DMS 273 (cell line): ENCODE results near the gene TMEM134.
"Not testable (repeated sequence)": the region's sequence is repeated elsewhere in the genome, so short reads cannot be mapped to it uniquely, and the experiment has no call there.

Source experiments
- DNase-seq: peaks from one replicate; lab custom pipeline; 2025; ENCODE audit not compliant: unreplicated experiment; lab: John Stamatoyannopoulos, UW

Gene TMEM134

GRCh38 chr11:67468759-67469507 lies at the start of gene TMEM134:
Gene TMEM134 (minus strand): TSS chr11:67469251. CDS start chr11:67469192, 59 bp downstream.
- DNase-seq: peak; percentile 92

- no peak for DNase-seq
These were observed 48.9 kb upstream of the TMEM134 start for GRCh38 chr11:67517784-67518552.

GRCh38 chr11:67516806-67517205 lies 47.8 kb upstream of the TMEM134 start:
- no peak for DNase-seq

- DNase-seq: no peak
These were observed 45.1 kb upstream of the TMEM134 start for GRCh38 chr11:67514116-67514515.

- not testable (repeated sequence) for DNase-seq
These were observed 42.5 kb upstream of the TMEM134 start for GRCh38 chr11:67511558-67511957.

- DNase-seq: no peak
These were observed 40.9 kb upstream of the TMEM134 start for GRCh38 chr11:67510023-67510345.

GRCh38 chr11:67508486-67509121 lies 39.6 kb upstream of the TMEM134 start:
- peak; percentile 97 for DNase-seq

GRCh38 chr11:67507864-67508485 lies 38.9 kb upstream of the TMEM134 start, which contains the start of gene CDK2AP2:
Gene CDK2AP2 (minus strand): TSS chr11:67508162. CDS start chr11:67508082, 80 bp downstream.
- peak; percentile 99 for DNase-seq

GRCh38 chr11:67507242-67507863 lies 38.3 kb upstream of the TMEM134 start:
- DNase-seq: no peak

- no peak for DNase-seq
These were observed 37.5 kb upstream of the TMEM134 start for GRCh38 chr11:67506426-67507051.

GRCh38 chr11:67505605-67506396 lies 36.8 kb upstream of the TMEM134 start:
- peak; percentile 94 for DNase-seq

GRCh38 chr11:67504950-67505581 lies 36.0 kb upstream of the TMEM134 start, which contains the start of gene PITPNM1:
Gene PITPNM1 (minus strand): TSS chr11:67505363. CDS start chr11:67504180, 1,183 bp downstream.
- peak; percentile 60 for DNase-seq

GRCh38 chr11:67504005-67504949 lies 35.2 kb upstream of the TMEM134 start:
- DNase-seq: peak; percentile 58

- no peak for DNase-seq
These were observed 34.3 kb upstream of the TMEM134 start for GRCh38 chr11:67503119-67504004.

- DNase-seq: no peak
These were observed 33.4 kb upstream of the TMEM134 start for GRCh38 chr11:67502328-67502979.

- DNase-seq: no peak
These were observed 32.8 kb upstream of the TMEM134 start for GRCh38 chr11:67501854-67502253.
